HEK293 (cell line): Measurements from ENCODE around the gene TES.

Experiments
- CTCF ChIA-PET: fragments of 350-600 bp; formaldehyde crosslinking; extraction: SDS; loops from one replicate; lab custom pipeline; 2021; ENCODE audit warnings: antibody characterized with exemption; lab: Yijun Ruan, JAX
- POLR2A ChIA-PET: fragments of 300-600 bp; formaldehyde crosslinking; extraction: SDS; loops from one replicate; lab custom pipeline; 2020; ENCODE audit warnings: antibody characterized with exemption, inconsistent platforms; lab: Yijun Ruan, JAX
- H3K27ac ChIP-seq: fragments of 200-500 bp; sonication (Bioruptor generic); 2 replicates; pipeline ENCODE4 v1.5.1; 2014; ENCODE audit warnings: low read depth, low read length, control low read depth, inconsistent platforms; ENCODE audit errors: extremely low read depth
- H3K36me3 ChIP-seq, 2 experiments: fragments of 200-500 bp in 1 of 2; sonication (Bioruptor generic) in 1 of 2; 1 replicate in 1 of 2; 2 replicates in 1 of 2; pipeline ENCODE4 v1.5.1; 2014 to 2017; ENCODE audit warnings: inconsistent platforms in 2 of 2, low read length in 2 of 2; ENCODE audit not compliant: control insufficient read depth in 2 of 2, insufficient read depth in 1 of 2
- H3K4me1 ChIP-seq: fragments of 200-500 bp; sonication (Bioruptor generic); 2 replicates; pipeline ENCODE4 v1.5.1; 2014; ENCODE audit warnings: mild to moderate bottlenecking, low read length, inconsistent platforms; ENCODE audit not compliant: control insufficient read depth, insufficient read depth
- H3K4me3 ChIP-seq: 2 replicates; pipeline ENCODE4 v1.5.1; 2011; ENCODE audit warnings: low read depth, mild to moderate bottlenecking, control low read depth, low read length, moderate library complexity
- H3K9me3 ChIP-seq: fragments of 200-500 bp; sonication (Bioruptor generic); 2 replicates; pipeline ENCODE4 v1.5.1; 2014; ENCODE audit warnings: low read depth, low read length, inconsistent platforms; ENCODE audit not compliant: control insufficient read depth, insufficient read depth
- EGR2 ChIP-seq: fragments of 450-650 bp; formaldehyde crosslinking; IDR thresholded peaks from 2 replicates; pipeline ENCODE4 v1.5.1; 2016; ENCODE audit warnings: low read depth, missing biosample characterization, missing genetic modification characterization
- KLF10 ChIP-seq: fragments of 450-650 bp; IDR thresholded peaks from 2 replicates; pipeline ENCODE4 v1.5.1; 2018; ENCODE audit warnings: missing biosample characterization, mild to moderate bottlenecking, missing genetic modification characterization
- SALL2 ChIP-seq: fragments of 450-650 bp; formaldehyde crosslinking; IDR thresholded peaks from 2 replicates; pipeline ENCODE4 v1.5.0; 2017; ENCODE audit warnings: missing biosample characterization, mild to moderate bottlenecking, missing genetic modification characterization, borderline replicate concordance
- TRIM28 ChIP-seq: IDR thresholded peaks from 2 replicates; pipeline ENCODE4 v1.6.1; 2011; ENCODE audit warnings: low read length, control low read depth, borderline replicate concordance
- ZBTB17 ChIP-seq: fragments of 450-650 bp; formaldehyde crosslinking; IDR thresholded peaks from 2 replicates; pipeline ENCODE4 v1.5.1; 2016; ENCODE audit warnings: missing biosample characterization, missing genetic modification characterization
- ZBTB8A ChIP-seq: fragments of 450-650 bp; formaldehyde crosslinking; IDR thresholded peaks from 2 replicates; pipeline ENCODE4 v1.5.1; 2016; ENCODE audit warnings: missing biosample characterization, missing genetic modification characterization
- ZFHX2 ChIP-seq: fragments of 450-650 bp; formaldehyde crosslinking; conservative IDR thresholded peaks from 2 replicates; pipeline ENCODE4 v1.5.1; 2016; ENCODE audit warnings: missing biosample characterization, missing genetic modification characterization
- ZNF174 ChIP-seq: fragments of 450-650 bp; formaldehyde crosslinking; IDR thresholded peaks from 2 replicates; pipeline ENCODE4 v1.5.0; 2017; ENCODE audit warnings: missing biosample characterization, mild to moderate bottlenecking, missing genetic modification characterization
- ZNF23 ChIP-seq: fragments of 450-650 bp; formaldehyde crosslinking; IDR thresholded peaks from 2 replicates; pipeline ENCODE4 v1.5.1; 2016; ENCODE audit warnings: missing biosample characterization, missing genetic modification characterization, borderline replicate concordance
- ZNF248 ChIP-seq: fragments of 450-650 bp; formaldehyde crosslinking; IDR thresholded peaks from 2 replicates; pipeline ENCODE4 v1.5.1; 2017; ENCODE audit warnings: missing biosample characterization, missing genetic modification characterization
- ZNF354C ChIP-seq: fragments of 450-650 bp; formaldehyde crosslinking; IDR thresholded peaks from 2 replicates; pipeline ENCODE4 v1.5.1; 2016; ENCODE audit warnings: missing biosample characterization, missing genetic modification characterization, low read depth, borderline replicate concordance
- ZNF514 ChIP-seq: fragments of 450-650 bp; formaldehyde crosslinking; IDR thresholded peaks from 2 replicates; pipeline ENCODE4 v1.5.1; 2016; ENCODE audit warnings: missing biosample characterization, missing genetic modification characterization
- ZNF544 ChIP-seq: fragments of 450-650 bp; formaldehyde crosslinking; IDR thresholded peaks from 2 replicates; pipeline ENCODE4 v1.5.0; 2017; ENCODE audit warnings: missing biosample characterization, missing genetic modification characterization
- ZNF558 ChIP-seq: fragments of 450-650 bp; formaldehyde crosslinking; IDR thresholded peaks from 2 replicates; pipeline ENCODE4 v1.5.1; 2016; ENCODE audit warnings: missing biosample characterization, missing genetic modification characterization
- ZNF639 ChIP-seq: fragments of 450-650 bp; formaldehyde crosslinking; IDR thresholded peaks from 2 replicates; pipeline ENCODE4 v1.5.1; 2016; ENCODE audit warnings: missing biosample characterization, missing genetic modification characterization
- ZSCAN16 ChIP-seq: fragments of 450-650 bp; formaldehyde crosslinking; IDR thresholded peaks from 2 replicates; pipeline ENCODE4 v1.5.1; 2016; ENCODE audit warnings: missing biosample characterization, missing genetic modification characterization
- TF ChIP-seq, protein P1 (sequence below): fragments of 450-650 bp; formaldehyde crosslinking; optimal IDR thresholded peaks from 2 replicates; pipeline ENCODE3; 2016; ENCODE audit warnings: missing biosample characterization, mild to moderate bottlenecking, missing genetic modification characterization
- TF ChIP-seq, protein P2 (sequence below): fragments of 450-650 bp; formaldehyde crosslinking; IDR thresholded peaks from 2 replicates; pipeline ENCODE4 v1.5.1; 2016; ENCODE audit warnings: missing biosample characterization, missing genetic modification characterization
- TF ChIP-seq, protein P3 (sequence below): fragments of 450-650 bp; IDR thresholded peaks from 2 replicates; pipeline ENCODE4 v1.5.1; 2018; ENCODE audit warnings: missing biosample characterization, missing genetic modification characterization

TES gene

DNA sequence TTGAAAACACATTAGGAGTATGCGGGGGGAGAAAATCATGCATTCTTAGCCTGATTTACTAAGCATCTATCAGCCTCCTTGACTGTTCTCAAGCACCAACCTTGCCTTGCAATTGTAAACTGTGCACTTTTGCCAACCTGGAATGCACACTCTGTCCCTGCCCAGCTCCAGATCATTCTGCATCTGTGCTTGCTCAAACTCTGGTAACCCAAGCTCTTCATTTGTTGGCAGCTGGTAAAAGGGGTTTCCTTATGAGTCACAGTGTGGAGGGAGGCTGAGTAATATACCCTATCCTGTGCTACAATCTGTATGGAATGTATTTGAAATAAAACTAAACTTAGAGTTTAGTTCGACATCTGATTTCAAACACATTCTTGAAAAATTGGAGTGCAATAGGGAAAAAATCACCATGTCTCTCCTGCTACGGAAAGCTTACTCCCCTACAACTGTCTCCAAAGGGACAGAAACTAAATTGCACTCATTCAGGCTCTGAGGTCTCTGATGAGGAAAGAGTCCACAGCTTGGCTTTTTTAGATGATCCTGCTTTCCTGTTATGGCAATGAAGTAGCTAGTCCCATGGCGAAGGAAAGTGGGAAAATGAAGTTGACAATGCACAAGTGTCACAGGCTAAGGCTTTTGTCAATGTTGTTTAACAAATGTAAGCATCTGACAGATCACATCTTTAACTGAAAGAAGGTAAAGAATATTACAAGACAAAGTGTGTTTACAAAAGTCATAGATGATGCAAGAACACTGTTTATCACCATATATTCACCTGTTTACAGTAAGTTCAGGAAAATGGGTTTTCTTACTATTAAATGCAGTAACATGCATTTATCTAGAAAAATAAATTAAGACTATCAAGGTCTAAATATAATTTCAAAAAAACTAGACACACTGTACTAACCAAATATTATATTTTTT lies 61.9 kb downstream of the TES start:
- Histone ChIP-seq H3K4me1 (no peaks in the 10 kb centered on the region), H3K36me3 (no peaks in the 10 kb centered on the region), H3K4me3 (no peak overlapping the region), H3K9me3 (no peaks in the 10 kb centered on the region), H3K27ac (no peak overlapping the region)
- TF ChIP-seq EGR2 (tag by site-specific recombination) = no peak
- TF ChIP-seq ZBTB17 = 0 out of 2 replicates have a peak, but pooled peaks have one; percentile 9
- no peak for TF ChIP-seq ZNF544 (tag by site-specific recombination)
- ChIA-PET POLR2A (no interaction called here), CTCF (interaction anchor here (0.7 to 1.1 kb wide), 6 partner anchors 12 to 1231 kb away, joined by 3 to 5 read pairs (median 3); no protein-coding TSS in a partner anchor)

DNA sequence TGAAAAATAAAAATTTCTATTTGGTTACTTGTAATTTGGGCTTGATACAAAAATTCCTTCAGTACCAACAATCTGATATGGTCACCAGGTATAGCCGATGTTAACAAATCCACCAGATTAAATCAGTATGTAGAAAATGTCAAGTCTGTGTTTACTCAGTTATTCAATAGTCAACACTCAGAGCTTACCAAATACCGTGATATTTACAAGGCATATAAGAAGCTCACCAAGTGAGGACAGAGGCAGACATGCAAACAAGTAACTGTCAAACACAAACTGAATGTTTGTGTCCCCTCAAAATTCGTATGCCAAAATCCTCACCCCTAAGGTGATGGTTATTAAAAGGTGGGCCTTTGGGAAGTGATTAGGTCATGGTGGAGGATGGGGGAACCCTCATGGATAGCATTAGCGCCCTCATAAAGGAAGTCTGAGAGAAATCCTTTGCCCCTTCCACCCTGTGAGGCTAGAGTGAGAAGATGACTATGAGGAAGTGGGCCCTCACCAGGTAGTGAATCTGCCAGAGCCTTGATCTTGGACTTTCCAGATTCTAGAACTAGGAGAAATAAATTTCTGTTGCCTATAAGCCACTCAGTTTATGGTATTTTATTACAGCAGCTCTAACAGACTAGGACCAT lies 63.1 kb downstream of the TES start:
- H3K4me1 ChIP-seq = no peaks in the 10 kb centered on the region
- TF ChIP-seq ZFHX2 = no peak
- no peak for TF ChIP-seq ZNF639
- TF ChIP-seq ZNF23 = no peak
- no peak for TF ChIP-seq ZNF558
- TF ChIP-seq ZSCAN16 (tag by site-specific recombination) = no peak
- no peak for TF ChIP-seq KLF10 (tag by site-specific recombination)
- no peak for TF ChIP-seq ZNF248 (tag by site-specific recombination)
- no peak for TF ChIP-seq SALL2 (tag by site-specific recombination)
- no peak for TF ChIP-seq ZBTB8A
- TF ChIP-seq, protein P1, sequence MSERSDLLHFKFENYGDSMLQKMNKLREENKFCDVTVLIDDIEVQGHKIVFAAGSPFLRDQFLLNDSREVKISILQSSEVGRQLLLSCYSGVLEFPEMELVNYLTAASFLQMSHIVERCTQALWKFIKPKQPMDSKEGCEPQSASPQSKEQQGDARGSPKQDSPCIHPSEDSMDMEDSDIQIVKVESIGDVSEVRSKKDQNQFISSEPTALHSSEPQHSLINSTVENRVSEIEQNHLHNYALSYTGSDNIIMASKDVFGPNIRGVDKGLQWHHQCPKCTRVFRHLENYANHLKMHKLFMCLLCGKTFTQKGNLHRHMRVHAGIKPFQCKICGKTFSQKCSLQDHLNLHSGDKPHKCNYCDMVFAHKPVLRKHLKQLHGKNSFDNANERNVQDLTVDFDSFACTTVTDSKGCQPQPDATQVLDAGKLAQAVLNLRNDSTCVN (tag by site-specific recombination) = no peak
- no peak for TF ChIP-seq ZNF514
- TF ChIP-seq ZNF174 (tag by site-specific recombination) = no peak
- TF ChIP-seq ZNF354C (tag by site-specific recombination) = no peak
- TF ChIP-seq, protein P2, sequence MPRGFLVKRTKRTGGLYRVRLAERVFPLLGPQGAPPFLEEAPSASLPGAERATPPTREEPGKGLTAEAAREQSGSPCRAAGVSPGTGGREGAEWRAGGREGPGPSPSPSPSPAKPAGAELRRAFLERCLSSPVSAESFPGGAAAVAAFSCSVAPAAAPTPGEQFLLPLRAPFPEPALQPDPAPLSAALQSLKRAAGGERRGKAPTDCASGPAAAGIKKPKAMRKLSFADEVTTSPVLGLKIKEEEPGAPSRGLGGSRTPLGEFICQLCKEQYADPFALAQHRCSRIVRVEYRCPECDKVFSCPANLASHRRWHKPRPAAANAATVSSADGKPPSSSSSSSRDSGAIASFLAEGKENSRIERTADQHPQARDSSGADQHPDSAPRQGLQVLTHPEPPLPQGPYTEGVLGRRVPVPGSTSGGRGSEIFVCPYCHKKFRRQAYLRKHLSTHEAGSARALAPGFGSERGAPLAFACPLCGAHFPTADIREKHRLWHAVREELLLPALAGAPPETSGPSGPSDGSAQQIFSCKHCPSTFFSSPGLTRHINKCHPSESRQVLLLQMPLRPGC (tag by site-specific recombination) = no peak
- TF ChIP-seq, protein P3, sequence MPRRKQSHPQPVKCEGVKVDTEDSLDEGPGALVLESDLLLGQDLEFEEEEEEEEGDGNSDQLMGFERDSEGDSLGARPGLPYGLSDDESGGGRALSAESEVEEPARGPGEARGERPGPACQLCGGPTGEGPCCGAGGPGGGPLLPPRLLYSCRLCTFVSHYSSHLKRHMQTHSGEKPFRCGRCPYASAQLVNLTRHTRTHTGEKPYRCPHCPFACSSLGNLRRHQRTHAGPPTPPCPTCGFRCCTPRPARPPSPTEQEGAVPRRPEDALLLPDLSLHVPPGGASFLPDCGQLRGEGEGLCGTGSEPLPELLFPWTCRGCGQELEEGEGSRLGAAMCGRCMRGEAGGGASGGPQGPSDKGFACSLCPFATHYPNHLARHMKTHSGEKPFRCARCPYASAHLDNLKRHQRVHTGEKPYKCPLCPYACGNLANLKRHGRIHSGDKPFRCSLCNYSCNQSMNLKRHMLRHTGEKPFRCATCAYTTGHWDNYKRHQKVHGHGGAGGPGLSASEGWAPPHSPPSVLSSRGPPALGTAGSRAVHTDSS (tag by site-specific recombination) = no peak
- no peak for TF ChIP-seq TRIM28
- ChIA-PET CTCF (interaction anchor here (1.0 to 1.1 kb wide), 2 partner anchors 14 to 249 kb away, joined by 4 to 5 read pairs; no protein-coding TSS in a partner anchor), POLR2A (no interaction called here)
- H3K4me3 ChIP-seq = no peak overlapping the region
- no peaks in the 10 kb centered on the region for H3K9me3 ChIP-seq
- H3K27ac ChIP-seq = no peak overlapping the region
- no peaks in the 10 kb centered on the region for H3K36me3 ChIP-seq
